Lower leg skin (tissue), 3 donors: ENCODE measurements around the gene QSOX2.

ENCODE experiments used
- CTCF ChIP-seq, 3 donors: fragments of 450-650 bp; IDR thresholded peaks; one replicate each; pipeline ENCODE4 v1.5.1; 2016; ENCODE audit warnings: antibody characterized with exemption in 3 of 3, mild to moderate bottlenecking in 3 of 3, moderate library complexity in 2 of 3
- POLR2A ChIP-seq, 2 donors: fragments of 450-650 bp; IDR thresholded peaks; one replicate each; pipeline ENCODE4 v1.6.1; 2016 to 2017; ENCODE audit warnings: antibody characterized with exemption in 2 of 2, mild to moderate bottlenecking in 1 of 2, moderate library complexity in 1 of 2

GRCh38 chr9:136201609-136202453, 43.8 kb downstream of the QSOX2 start:
- no peak for TF ChIP-seq POLR2A (IDR thresholded peaks at IDR 0.05)
- TF ChIP-seq CTCF (IDR thresholded peaks at IDR 0.05): no peak
